ENCODE measurements around the gene DMBT1. TPM values are rescaled to one million over a fixed set of nuclear protein-coding genes. Genes with fewer than 3 reads are reported as not detected.

Gene DMBT1
- total and polyA plus RNA-seq, 2 experiments from 2014 or later = not detected

DNA sequence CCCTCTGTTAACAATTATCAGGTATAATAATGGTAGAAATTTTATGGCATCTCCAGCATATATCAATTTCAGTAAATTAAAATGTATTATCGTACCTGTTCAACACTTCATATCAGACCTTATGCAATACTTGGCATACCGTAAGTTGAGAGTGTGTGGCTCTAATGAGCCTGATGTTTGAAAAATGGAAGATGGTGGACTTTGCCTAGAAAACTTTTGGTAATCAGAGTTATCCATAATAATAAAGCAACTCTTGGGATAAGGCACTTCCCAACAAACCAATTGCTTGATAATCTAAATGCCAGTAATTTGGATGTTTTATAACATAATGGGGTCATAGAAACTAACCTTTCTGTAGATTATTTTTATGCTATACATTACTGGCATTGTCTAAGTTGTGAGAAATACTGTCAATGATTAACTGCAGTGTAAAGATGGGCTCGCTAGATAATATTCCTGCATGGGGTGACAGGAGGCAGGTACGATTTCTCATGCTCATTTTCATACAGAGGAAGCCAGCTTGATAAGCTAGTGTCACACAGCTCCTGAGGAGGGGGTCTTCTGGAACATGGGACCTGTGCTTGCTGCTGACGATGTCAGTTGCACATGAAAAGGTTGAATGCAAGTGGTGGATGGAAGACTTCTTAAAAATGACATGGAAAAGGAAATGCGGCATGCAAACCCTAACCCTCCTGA is 27.8 kb upstream of the DMBT1 start:
- Histone ChIP-seq H3K9me3 (ENCODE audit: low read depth) (no peaks in the 10 kb centered on the region), H3K4me1 (ENCODE audit: low read depth) (no peaks in the 10 kb centered on the region), H3K36me3 (no peaks in the 10 kb centered on the region), H3K4me3 (no peak overlapping the region), H3K27me3 (no peaks in the 10 kb centered on the region), H3K27ac (no peak overlapping the region)
- TF ChIP-seq CTCF (IDR thresholded peaks at IDR 0.05; ENCODE audit: low read depth, low read length) = no peak
- DNase-seq (ENCODE audit: low read depth in 1 of 2, low spot score in 1 of 2) = no peak

DNA sequence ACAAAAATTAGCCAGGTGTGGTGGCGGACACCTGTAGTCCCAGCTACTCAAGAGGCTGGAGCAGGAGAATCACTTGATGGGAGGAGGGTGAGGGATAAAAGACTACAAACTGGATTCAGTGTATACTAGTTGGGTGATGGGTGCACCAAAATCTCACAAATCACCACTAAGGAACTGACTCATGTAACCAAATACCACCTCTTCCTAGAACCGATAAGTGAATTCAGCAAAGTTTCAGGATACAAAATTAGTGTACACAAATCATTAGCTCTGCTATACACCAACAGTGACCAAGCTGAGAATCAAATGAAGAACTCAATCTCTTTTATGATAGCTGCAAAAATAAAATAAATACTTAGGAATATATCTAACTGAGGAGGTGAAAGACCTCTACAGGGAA is 23.0 kb upstream of the DMBT1 start:
- Histone ChIP-seq H3K27me3 (no peaks in the 10 kb centered on the region), H3K4me1 (ENCODE audit: low read depth) (no peaks in the 10 kb centered on the region), H3K4me3 (no peak overlapping the region), H3K36me3 (no peaks in the 10 kb centered on the region), H3K27ac (no peak overlapping the region), H3K9me3 (ENCODE audit: low read depth) (no peaks in the 10 kb centered on the region)
- no peak for TF ChIP-seq CTCF (IDR thresholded peaks at IDR 0.05; ENCODE audit: low read depth, low read length)
- DNase-seq (ENCODE audit: low read depth in 1 of 2, low spot score in 1 of 2) = no peak

DNA sequence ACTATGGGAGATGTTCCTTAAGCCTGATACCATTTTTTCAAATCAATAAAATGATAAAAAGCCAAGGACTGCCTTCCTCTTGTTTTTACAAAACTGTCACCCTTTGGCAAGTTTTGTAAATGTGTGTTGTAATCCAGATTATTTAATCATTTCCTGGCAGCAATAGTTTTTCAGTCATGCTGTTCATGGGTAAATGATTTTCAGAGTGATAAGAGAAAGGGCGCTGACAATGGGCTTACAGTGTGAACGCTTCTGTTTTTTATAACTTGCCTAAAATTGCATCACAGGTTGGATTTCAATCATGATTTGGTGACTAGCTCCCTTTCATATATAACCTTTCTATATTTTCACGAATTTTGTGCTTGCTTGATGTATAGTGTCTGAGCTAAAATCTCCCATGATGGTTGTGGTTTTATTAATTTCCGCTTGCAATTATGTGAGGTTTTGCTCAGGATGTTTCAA is 19.0 kb upstream of the DMBT1 start:
- Histone ChIP-seq H3K27me3 (no peaks in the 10 kb centered on the region), H3K4me3 (no peak overlapping the region), H3K27ac (no peak overlapping the region), H3K4me1 (ENCODE audit: low read depth) (no peaks in the 10 kb centered on the region), H3K9me3 (ENCODE audit: low read depth) (no peaks in the 10 kb centered on the region), H3K36me3 (no peaks in the 10 kb centered on the region)
- DNase-seq (ENCODE audit: low read depth in 1 of 2, low spot score in 1 of 2) = peak in 1 of 2 donors; percentile 61
- TF ChIP-seq CTCF (IDR thresholded peaks at IDR 0.05; ENCODE audit: low read depth, low read length) = no peak

GRCh38 chr10:122543676-122544445 is 16.7 kb upstream of the DMBT1 start:
- no peaks in the 10 kb centered on the region for H3K27me3 ChIP-seq
- DNase-seq (ENCODE audit: low read depth in 1 of 2, low spot score in 1 of 2) = peak in 1 of 2 donors; percentile 7
- peaks cover 19% of the 10 kb centered on the region for H3K4me1 ChIP-seq (ENCODE audit: low read depth)
- no peak overlapping the region for H3K4me3 ChIP-seq
- H3K9me3 ChIP-seq (ENCODE audit: low read depth) = no peaks in the 10 kb centered on the region
- TF ChIP-seq CTCF (IDR thresholded peaks at IDR 0.05; ENCODE audit: low read depth, low read length) = no peak
- H3K27ac ChIP-seq = no peak overlapping the region
- H3K36me3 ChIP-seq = no peaks in the 10 kb centered on the region

DNA sequence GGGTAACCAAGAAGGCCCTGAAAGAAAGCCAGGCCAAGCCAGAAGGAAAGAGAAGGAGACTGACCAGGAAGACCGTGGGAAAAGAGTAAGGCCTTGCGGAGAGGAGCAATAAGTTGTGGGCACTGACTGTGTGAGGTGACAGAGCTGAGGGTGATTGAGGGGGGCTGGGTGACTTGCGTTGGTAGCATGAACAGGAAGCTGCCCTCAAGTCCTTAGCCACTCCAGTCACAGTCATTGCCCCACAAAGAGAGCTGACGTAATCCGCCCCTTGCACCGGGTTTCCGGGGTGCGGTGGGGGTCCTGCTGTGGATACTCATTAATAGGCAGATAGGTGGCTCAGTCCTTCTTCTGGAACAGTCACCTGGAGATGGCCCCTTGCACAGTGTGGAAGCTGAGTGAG is 16.1 kb upstream of the DMBT1 start:
- DNase-seq (ENCODE audit: low read depth in 1 of 2, low spot score in 1 of 2) = no peak
- TF ChIP-seq CTCF (IDR thresholded peaks at IDR 0.05; ENCODE audit: low read depth, low read length) = no peak

More for the DNA sequence above, 16.1 kb upstream of the DMBT1 start:
- Histone ChIP-seq H3K36me3 (no peaks in the 10 kb centered on the region), H3K27ac (no peak overlapping the region), H3K9me3 (ENCODE audit: low read depth) (no peaks in the 10 kb centered on the region), H3K4me1 (ENCODE audit: low read depth) (peaks cover 25% of the 10 kb centered on the region), H3K4me3 (no peak overlapping the region), H3K27me3 (no peaks in the 10 kb centered on the region)

Data from cardiac muscle cell (in vitro differentiated cells and primary cell).